SK-N-SH (cell line): ENCODE results near the gene NFIX. TPM values are rescaled to one million over a fixed set of nuclear protein-coding genes. Genes with fewer than 3 reads are reported as not detected.

Experiments
- CTCF ChIA-PET: fragments of 300-600, 350-600 bp; formaldehyde crosslinking; extraction: SDS; loops from one replicate; lab custom pipeline; 2021; lab: Yijun Ruan, JAX
- POLR2A ChIA-PET: fragments of 350-600 bp; sonication (Branson Sonifier 250); formaldehyde crosslinking; extraction: SDS; loops from one replicate; lab custom pipeline; 2020; ENCODE audit warnings: antibody characterized with exemption, inconsistent platforms; lab: Yijun Ruan, JAX
- DNase-seq: peaks from one replicate; pipeline ENCODE4 v3.0.0; 2012
- H2AFZ ChIP-seq: fragments of 200-600 bp; sonication (generic); 2 replicates; pipeline ENCODE4 v1.8.1; 2016; ENCODE audit warnings: antibody characterized with exemption, mild to moderate bottlenecking, low read depth
- H3F3A ChIP-seq: fragments of 200-600 bp; sonication (generic); replicated peaks from 2 replicates; pipeline ENCODE3; 2016; ENCODE audit warnings: antibody characterized with exemption, mild to moderate bottlenecking; ENCODE audit not compliant: insufficient read depth
- H3K27ac ChIP-seq, 2 experiments: fragments of 200-500 bp in 1 of 2; fragments of 200-600 bp in 1 of 2; sonication (Bioruptor generic) in 1 of 2; sonication (generic), shearing (Covaris generic) in 1 of 2; 2 replicates each; pipeline versions ENCODE4 v1.5.1 to v1.6.1; 2014 to 2016; ENCODE audit warnings: low read depth in 2 of 2, inconsistent platforms in 1 of 2, low read length in 1 of 2, mild to moderate bottlenecking in 1 of 2, mixed read lengths in 1 of 2
- H3K27me3 ChIP-seq: fragments of 200-600 bp; sonication (generic), shearing (Covaris generic); 2 replicates; pipeline ENCODE4 v1.6.1; 2016; ENCODE audit warnings: mixed run types; ENCODE audit not compliant: insufficient read depth
- H3K36me3 ChIP-seq, 2 experiments: fragments of 200-500 bp in 1 of 2; fragments of 200-600 bp in 1 of 2; sonication (Bioruptor generic) in 1 of 2; sonication (generic) in 1 of 2; replicated peaks in 1 of 2; 2 replicates each; pipeline versions ENCODE3 to v1.5.1; 2014 to 2016; ENCODE audit warnings: low read length in 1 of 2, mild to moderate bottlenecking in 1 of 2; ENCODE audit not compliant: insufficient read depth in 2 of 2, control insufficient read depth in 1 of 2
- H3K4me1 ChIP-seq, 2 experiments: fragments of 200-500 bp in 1 of 2; fragments of 200-600 bp in 1 of 2; sonication (Bioruptor generic) in 1 of 2; sonication (generic), shearing (Covaris generic) in 1 of 2; 2 replicates each; pipeline versions ENCODE4 v1.5.1 to v1.6.1; 2014 to 2016; ENCODE audit warnings: low read depth in 1 of 2, low read length in 1 of 2, mixed run types in 1 of 2; ENCODE audit not compliant: insufficient read depth in 2 of 2, control insufficient read depth in 1 of 2
- H3K4me2 ChIP-seq: fragments of 200-600 bp; sonication (generic), shearing (Covaris generic); 2 replicates; pipeline ENCODE4 v1.6.1; 2017; ENCODE audit warnings: mixed run types
- H3K4me3 ChIP-seq, 2 experiments: fragments of 200-500 bp in 1 of 2; fragments of 200-600 bp in 1 of 2; sonication (Bioruptor generic) in 1 of 2; sonication (generic), shearing (Covaris generic) in 1 of 2; 2 replicates each; pipeline versions ENCODE4 v1.5.1 to v1.8.1; 2014 to 2016; ENCODE audit warnings: low read depth in 2 of 2, inconsistent platforms in 1 of 2, low read length in 1 of 2, mild to moderate bottlenecking in 1 of 2, mixed read lengths in 1 of 2, moderate library complexity in 1 of 2
- H3K79me2 ChIP-seq: fragments of 200-600 bp; sonication (generic); 2 replicates; pipeline ENCODE4 v1.8.1; 2017; ENCODE audit warnings: mild to moderate bottlenecking; ENCODE audit not compliant: insufficient read depth
- H3K9ac ChIP-seq: fragments of 200-600 bp; sonication (generic); 2 replicates; pipeline ENCODE4 v1.6.1; 2017; ENCODE audit warnings: mixed run types
- H3K9me2 ChIP-seq: fragments of 200-600 bp; sonication (generic); 2 replicates; pipeline ENCODE4 v1.6.1; 2017; ENCODE audit warnings: mixed run types
- H3K9me3 ChIP-seq: fragments of 200-600 bp; sonication (generic); 2 replicates; pipeline ENCODE4 v1.6.1; 2017; ENCODE audit warnings: mixed run types, mild to moderate bottlenecking, moderate library complexity
- H4K20me1 ChIP-seq: fragments of 200-600 bp; sonication (generic); 2 replicates; pipeline ENCODE4 v1.6.1; 2017; ENCODE audit warnings: mild to moderate bottlenecking, mixed run types; ENCODE audit not compliant: insufficient read depth
- EP300 ChIP-seq, 2 experiments: IDR thresholded peaks; 2 replicates each; pipeline versions ENCODE4 v1.4.0 to v1.6.1; 2012; ENCODE audit warnings: borderline replicate concordance in 1 of 2, low read depth in 1 of 2, low read length in 1 of 2
- EZH2phosphoT487 ChIP-seq: fragments of 200-600 bp; sonication (generic); IDR thresholded peaks from 2 replicates; pipeline ENCODE4 v1.6.1; 2017; ENCODE audit warnings: low read depth, mixed run types, mild to moderate bottlenecking, antibody characterized with exemption, moderate library complexity, borderline replicate concordance
- FOSL2 ChIP-seq: IDR thresholded peaks from 2 replicates; pipeline ENCODE4 v1.4.0; 2012; ENCODE audit warnings: low read depth, mild to moderate bottlenecking, moderate library complexity, borderline replicate concordance
- FOXJ3 ChIP-seq: sonication (generic); formaldehyde crosslinking; IDR thresholded peaks from 2 replicates; pipeline ENCODE4 v1.5.1; 2020; ENCODE audit warnings: mild to moderate bottlenecking, missing genetic modification reagents
- FOXM1 ChIP-seq: IDR thresholded peaks from 2 replicates; pipeline ENCODE4 v1.4.0; 2012; ENCODE audit warnings: low read depth, mild to moderate bottlenecking
- GABPA ChIP-seq: IDR thresholded peaks from 2 replicates; pipeline ENCODE4 v1.4.0; 2012; ENCODE audit warnings: low read depth, mild to moderate bottlenecking
- GATA2 ChIP-seq: sonication (generic); formaldehyde crosslinking; IDR thresholded peaks from 2 replicates; pipeline ENCODE4 v1.5.0; 2020; ENCODE audit warnings: mild to moderate bottlenecking, missing genetic modification reagents
- IRF3 ChIP-seq: fragments of 150-350 bp; IDR thresholded peaks from 2 replicates; pipeline ENCODE4 v1.6.1; 2016; ENCODE audit warnings: mild to moderate bottlenecking, low read depth, low read length
- JUND ChIP-seq: IDR thresholded peaks from 2 replicates; pipeline ENCODE4 v1.4.0; 2012
- MXI1 ChIP-seq: IDR thresholded peaks from 2 replicates; pipeline ENCODE4 v1.6.1; 2012; ENCODE audit warnings: mild to moderate bottlenecking, low read depth, low read length, improper control_type of control experiment
- PBX3 ChIP-seq: IDR thresholded peaks from 2 replicates; pipeline ENCODE4; 2012
- RCOR1 ChIP-seq: fragments of 150-350 bp; IDR thresholded peaks from 2 replicates; pipeline ENCODE4 v1.6.1; 2017; ENCODE audit warnings: antibody characterized with exemption, low read length
- USF1 ChIP-seq: IDR thresholded peaks from 2 replicates; pipeline ENCODE4 v1.4.0; 2012; ENCODE audit warnings: low read depth, borderline replicate concordance
- ZBTB33 ChIP-seq: IDR thresholded peaks from 2 replicates; pipeline ENCODE4 v1.4.0; 2012; ENCODE audit warnings: low read depth, borderline replicate concordance
- WGBS: methylation state at CpG from one replicate; pipeline ENCODE4 v1.1.6; 2017; ENCODE audit warnings: low lambda C conversion rate; 5-methylcytosine and 5-hydroxymethylcytosine counted together
- polyA plus RNA-seq, 3 experiments: library from polyadenylated mRNA; depleted of rRNA; stranded (reverse); fragments of >200 nt; gene quantifications; 2 replicates each; pipeline ENCODE4 v1.2.3, GENCODE V29; 2012

The NFIX gene
- polyA plus RNA-seq, 1 of the 3 experiments (the other 2 are of a cell fraction), result 14.8 TPM

- no peak for DNase-seq
- Histone ChIP-seq H2AFZ (no peak overlapping the region), H3K9me2 (no peaks in the 10 kb centered on the region), H3K27me3 (no peaks in the 10 kb centered on the region), H3K9me3 (no peaks in the 10 kb centered on the region), H4K20me1 (no peaks in the 10 kb centered on the region), H3K9ac (peak overlapping the region; percentile 24; the same call in 1 of the 2 replicates), H3K27ac (peak overlapping the region; percentile 35 to 56; a peak in 2 of 4 replicates), H3K4me1 (peaks cover 21 to 46% of the 10 kb centered on the region in 2 experiments), H3K79me2 (peaks cover 66% of the 10 kb centered on the region), H3F3A (peaks cover 3% of the 10 kb centered on the region), H3K4me2 (peak overlapping the region; percentile 80), H3K4me3 (peak overlapping the region; percentile 23 to 43; a peak in 3 of 4 replicates), H3K36me3 (peaks cover 0 to 27% of the 10 kb centered on the region in 2 experiments)
- WGBS, result 74% methylated on average over 14 of the region's 14 CpGs
- ChIA-PET CTCF (interaction anchor here (0.9 to 8.6 kb wide), 9 partner anchors 28 to 67 kb away, joined by 3 to 167 read pairs (median 11); no protein-coding TSS in a partner anchor), POLR2A (interaction anchor here (0.7 kb wide), 1 partner anchor 20 kb away, joined by 3 read pairs; no protein-coding TSS in a partner anchor)
- no peak for TF ChIP-seq EZH2phosphoT487
- no peak for TF ChIP-seq PBX3
- no peak for TF ChIP-seq MXI1
- no peak for TF ChIP-seq FOSL2
- no peak for TF ChIP-seq EP300 (IDR thresholded peaks at IDR 0.05; ENCODE audit: borderline replicate concordance in 1 of 2, low read depth in 1 of 2, low read length in 1 of 2)
- no peak for TF ChIP-seq ZBTB33
- no peak for TF ChIP-seq USF1
- no peak for TF ChIP-seq RCOR1
- no peak for TF ChIP-seq FOXM1
- TF ChIP-seq JUND, result no peak
- TF ChIP-seq IRF3, result no peak
- TF ChIP-seq GABPA, result no peak
- TF ChIP-seq GATA2, result no peak
- no peak for TF ChIP-seq FOXJ3
These were observed 31.4 kb downstream of the NFIX start for GRCh38 chr19:13026462-13027370.
